WTC11 (cell line): Measurements from ENCODE around the gene IGFBP7. TPM values are rescaled to one million over a fixed set of nuclear protein-coding genes. Genes with fewer than 3 reads are reported as not detected.

ENCODE experiments used
- ATAC-seq: fragments of 200-7000 bp; cut with Tn5 transposase; 2 replicates; pipeline ENCODE4 v1.10.0; 2021; ENCODE audit warnings: mild to moderate bottlenecking, moderate library complexity
- CTCF ChIA-PET: fragments of 300-600 bp; sonication (Branson Sonifier 250); formaldehyde crosslinking; loops from one replicate; lab custom pipeline; 2021; ENCODE audit warnings: antibody characterized with exemption; lab: Charles Lee
- POLR2A ChIA-PET: fragments of 350-600 bp; sonication (Branson Sonifier 250); formaldehyde crosslinking; loops from one replicate; lab custom pipeline; 2021; ENCODE audit warnings: antibody characterized with exemption; lab: Charles Lee
- DNase-seq: peaks from one replicate; pipeline ENCODE4 v3.0.0; 2021; ENCODE audit warnings: low spot score
- H3K27ac Mint-ChIP-seq: 2 replicates; pipeline ENCODE4 v1.8.0; 2021; ENCODE audit warnings: mixed read lengths
- H3K27me3 Mint-ChIP-seq: 2 replicates; pipeline ENCODE4 v1.8.0; 2021; ENCODE audit warnings: low read depth, mild to moderate bottlenecking, moderate library complexity, mixed read lengths
- H3K36me3 Mint-ChIP-seq: 2 replicates; pipeline ENCODE4 v1.8.0; 2021; ENCODE audit warnings: mixed read lengths
- H3K4me1 Mint-ChIP-seq: 2 replicates; pipeline ENCODE4 v1.8.0; 2022; ENCODE audit warnings: mixed read lengths
- H3K4me3 Mint-ChIP-seq: 2 replicates; pipeline ENCODE4 v1.8.0; 2021; ENCODE audit warnings: mild to moderate bottlenecking, moderate library complexity, mixed read lengths
- H3K9me3 Mint-ChIP-seq: 2 replicates; pipeline ENCODE4 v1.8.0; 2021; ENCODE audit warnings: mixed read lengths
- CREB1 ChIP-seq: sonication (generic); formaldehyde crosslinking; IDR thresholded peaks from 2 replicates; pipeline ENCODE4 v1.8.0; 2023; ENCODE audit warnings: mild to moderate bottlenecking, missing genetic modification reagents
- CREM ChIP-seq: sonication (generic); formaldehyde crosslinking; IDR thresholded peaks from 2 replicates; pipeline ENCODE4 v1.8.1; 2022; ENCODE audit warnings: mild to moderate bottlenecking, missing genetic modification reagents, moderate library complexity
- FOXJ3 ChIP-seq: sonication (generic); formaldehyde crosslinking; IDR thresholded peaks from 2 replicates; pipeline ENCODE4 v1.9.0; 2021; ENCODE audit warnings: missing genetic modification reagents, mild to moderate bottlenecking, borderline replicate concordance
- FOXP1 ChIP-seq: sonication (generic); formaldehyde crosslinking; IDR thresholded peaks from 2 replicates; pipeline ENCODE4 v1.8.0; 2022; ENCODE audit warnings: missing genetic modification reagents, mild to moderate bottlenecking, moderate library complexity, borderline replicate concordance
- GABPB1 ChIP-seq: sonication (generic); formaldehyde crosslinking; IDR thresholded peaks from 2 replicates; pipeline ENCODE4 v1.8.1; 2023; ENCODE audit warnings: mild to moderate bottlenecking, missing genetic modification reagents
- GTF2I ChIP-seq: fragments of 250-450 bp; sonication (Bioruptor Pico); conservative IDR thresholded peaks from 2 replicates; pipeline ENCODE4 v1.4.0; 2021; ENCODE audit warnings: mild to moderate bottlenecking
- HMGA2 ChIP-seq: fragments of 250-450 bp; sonication (Bioruptor Pico); IDR thresholded peaks from 2 replicates; pipeline ENCODE4 v1.4.0; 2021; ENCODE audit warnings: mild to moderate bottlenecking, moderate library complexity
- MYBL2 ChIP-seq: sonication (generic); formaldehyde crosslinking; IDR thresholded peaks from 2 replicates; pipeline ENCODE4 v1.8.1; 2023; ENCODE audit warnings: mild to moderate bottlenecking, moderate library complexity, missing genetic modification reagents
- NFE2L1 ChIP-seq: sonication (generic); formaldehyde crosslinking; IDR thresholded peaks from 2 replicates; pipeline ENCODE4 v1.8.1; 2023; ENCODE audit warnings: missing genetic modification reagents
- NFYB ChIP-seq: sonication (generic); formaldehyde crosslinking; conservative IDR thresholded peaks from 2 replicates; pipeline ENCODE4 v1.8.0; 2022; ENCODE audit warnings: low read depth, missing genetic modification reagents
- NR2C2 ChIP-seq: sonication (generic); formaldehyde crosslinking; IDR thresholded peaks from 2 replicates; pipeline ENCODE4 v1.8.0; 2022; ENCODE audit warnings: mild to moderate bottlenecking, missing genetic modification reagents
- OVOL2 ChIP-seq: fragments of 250-450 bp; sonication (Bioruptor Pico); IDR thresholded peaks from 2 replicates; pipeline ENCODE4 v1.9.0; 2021; ENCODE audit warnings: mild to moderate bottlenecking, borderline replicate concordance
- PRRX2 ChIP-seq: fragments of 250-450 bp; sonication (Bioruptor Pico); IDR thresholded peaks from 2 replicates; pipeline ENCODE4 v1.8.0; 2021; ENCODE audit warnings: mild to moderate bottlenecking
- RELA ChIP-seq: sonication (generic); formaldehyde crosslinking; IDR thresholded peaks from 2 replicates; pipeline ENCODE4 v1.8.1; 2022; ENCODE audit warnings: missing genetic modification reagents, mild to moderate bottlenecking, borderline replicate concordance
- SOX15 ChIP-seq: fragments of 250-450 bp; sonication (Bioruptor Pico); IDR thresholded peaks from 2 replicates; pipeline ENCODE4 v1.9.0; 2021; ENCODE audit warnings: mild to moderate bottlenecking
- SP1 ChIP-seq: sonication (generic); formaldehyde crosslinking; conservative IDR thresholded peaks from 2 replicates; pipeline ENCODE4 v1.8.1; 2022; ENCODE audit warnings: missing genetic modification reagents
- TEAD4 ChIP-seq: sonication (generic); formaldehyde crosslinking; IDR thresholded peaks from 2 replicates; pipeline ENCODE4 v1.8.0; 2022; ENCODE audit warnings: mild to moderate bottlenecking, missing genetic modification reagents
- ZNF138 ChIP-seq: sonication (generic); formaldehyde crosslinking; conservative IDR thresholded peaks from 2 replicates; pipeline ENCODE4 v1.8.1; 2022; ENCODE audit warnings: mild to moderate bottlenecking, moderate library complexity, missing genetic modification reagents
- ZNF232 ChIP-seq: sonication (generic); formaldehyde crosslinking; IDR thresholded peaks from 2 replicates; pipeline ENCODE4 v1.8.0; 2022; ENCODE audit warnings: mild to moderate bottlenecking, missing genetic modification reagents
- ZNF317 ChIP-seq: sonication (generic); formaldehyde crosslinking; IDR thresholded peaks from 2 replicates; pipeline ENCODE4 v1.8.1; 2023; ENCODE audit warnings: low read depth, mild to moderate bottlenecking, moderate library complexity, missing genetic modification reagents, borderline replicate concordance
- ZNF396 ChIP-seq: fragments of 250-450 bp; sonication (Bioruptor Pico); IDR thresholded peaks from 2 replicates; pipeline ENCODE4 v1.8.0; 2021; ENCODE audit warnings: mild to moderate bottlenecking, moderate library complexity, borderline replicate concordance
- ZNF416 ChIP-seq: fragments of 250-450 bp; sonication (Bioruptor Pico); IDR thresholded peaks from 2 replicates; pipeline ENCODE4 v1.9.0; 2021; ENCODE audit warnings: mild to moderate bottlenecking, inconsistent platforms
- ZNF671 ChIP-seq: fragments of 250-450 bp; sonication (Bioruptor Pico); IDR thresholded peaks from 2 replicates; pipeline ENCODE4 v1.8.0; 2021; ENCODE audit warnings: mild to moderate bottlenecking
- total RNA-seq: library from RNA; stranded (reverse); gene quantifications from 3 replicates; pipeline ENCODE4 v1.2.3, GENCODE V29; 2021
- TF ChIP-seq, protein P1 (sequence below): sonication (generic); formaldehyde crosslinking; IDR thresholded peaks from 2 replicates; pipeline ENCODE4 v1.8.0; 2022; ENCODE audit warnings: mild to moderate bottlenecking, missing genetic modification reagents
- TF ChIP-seq, protein P2 (sequence below): sonication (generic); formaldehyde crosslinking; IDR thresholded peaks from 2 replicates; pipeline ENCODE4 v1.8.0; 2022; ENCODE audit warnings: mild to moderate bottlenecking, missing genetic modification reagents
- TF ChIP-seq, protein P3 (sequence below): fragments of 250-450 bp; sonication (Bioruptor Pico); IDR thresholded peaks from 2 replicates; pipeline ENCODE4 v1.9.0; 2021; ENCODE audit warnings: moderate library complexity, mild to moderate bottlenecking, inconsistent platforms, borderline replicate concordance
- TF ChIP-seq, protein P4 (sequence below): sonication (generic); formaldehyde crosslinking; IDR thresholded peaks from 2 replicates; pipeline ENCODE4 v1.8.0; 2022; ENCODE audit warnings: missing genetic modification reagents
- TF ChIP-seq, protein P5 (sequence below): sonication (generic); formaldehyde crosslinking; IDR thresholded peaks from 2 replicates; pipeline ENCODE4 v1.8.0; 2023; ENCODE audit warnings: missing genetic modification reagents
- TF ChIP-seq, protein P6 (sequence below): fragments of 250-450 bp; sonication (Bioruptor Pico); conservative IDR thresholded peaks from 2 replicates; pipeline ENCODE4 v1.9.0; 2021; ENCODE audit warnings: mild to moderate bottlenecking

Gene IGFBP7
- total RNA-seq, 1 experiment from 2014 or later = 1.4 TPM

DNA sequence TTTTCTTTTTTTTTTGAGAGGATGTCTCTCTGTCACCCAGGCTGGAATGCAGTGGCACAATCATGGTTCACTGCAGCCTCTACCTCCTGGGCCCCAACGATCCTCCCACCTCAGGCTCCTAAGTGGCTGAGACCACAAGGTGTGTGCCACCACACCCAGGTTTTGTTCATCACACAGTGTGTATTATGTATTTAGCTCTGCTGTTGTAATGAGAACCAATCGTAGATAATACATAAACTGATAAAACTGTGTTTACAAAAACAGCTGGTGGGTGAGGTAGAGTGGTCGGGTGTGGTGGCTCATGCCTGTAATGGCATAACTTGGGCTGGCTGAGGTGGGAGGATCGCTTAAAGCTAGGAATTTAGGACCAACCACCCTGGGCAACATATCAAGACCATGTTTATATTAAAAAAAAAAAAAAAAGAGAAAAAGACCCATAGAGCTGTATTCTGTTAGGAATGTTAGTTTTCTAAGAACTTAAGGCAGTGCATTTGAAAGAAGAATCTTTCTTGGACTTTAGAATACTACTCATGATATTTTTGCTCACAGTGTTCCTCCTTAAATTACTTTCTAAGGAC lies 96.6 kb downstream of the IGFBP7 start (continued):
- TF ChIP-seq PRRX2 (CRISPR knock-in tag) (no peak), NFYB (CRISPR knock-in tag) (no peak), SOX15 (CRISPR knock-in tag) (no peak), ZNF416 (no peak), OVOL2 (CRISPR knock-in tag) (no peak), NFE2L1 (no peak), GABPB1 (CRISPR knock-in tag) (no peak), CREB1 (CRISPR knock-in tag) (no peak)
- TF ChIP-seq, protein P1, sequence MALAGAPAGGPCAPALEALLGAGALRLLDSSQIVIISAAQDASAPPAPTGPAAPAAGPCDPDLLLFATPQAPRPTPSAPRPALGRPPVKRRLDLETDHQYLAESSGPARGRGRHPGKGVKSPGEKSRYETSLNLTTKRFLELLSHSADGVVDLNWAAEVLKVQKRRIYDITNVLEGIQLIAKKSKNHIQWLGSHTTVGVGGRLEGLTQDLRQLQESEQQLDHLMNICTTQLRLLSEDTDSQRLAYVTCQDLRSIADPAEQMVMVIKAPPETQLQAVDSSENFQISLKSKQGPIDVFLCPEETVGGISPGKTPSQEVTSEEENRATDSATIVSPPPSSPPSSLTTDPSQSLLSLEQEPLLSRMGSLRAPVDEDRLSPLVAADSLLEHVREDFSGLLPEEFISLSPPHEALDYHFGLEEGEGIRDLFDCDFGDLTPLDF (CRISPR knock-in tag) = no peak

DNA sequence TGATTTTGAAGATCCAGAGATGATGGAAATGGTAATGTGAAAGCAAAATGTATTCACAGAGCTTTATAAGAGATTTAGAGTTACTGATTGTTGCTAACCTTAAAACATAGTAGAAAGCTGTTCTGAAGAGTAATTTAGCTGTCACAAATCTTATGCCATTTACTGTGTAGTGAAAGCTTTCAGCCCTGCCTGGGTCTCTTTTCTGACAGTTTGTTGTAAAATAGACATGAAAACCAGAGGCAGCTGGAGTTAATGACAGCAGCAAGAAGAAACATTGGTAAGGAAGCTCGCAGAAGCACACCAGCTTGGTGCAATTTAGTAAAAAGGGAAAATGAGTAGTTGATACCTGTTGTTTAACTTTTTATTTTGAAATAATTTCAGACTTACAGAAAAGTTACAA lies 110.4 kb downstream of the IGFBP7 start:
- Mint-ChIP-seq H3K36me3 (peaks cover 59% of the 10 kb centered on the region), H3K4me1 (no peaks in the 10 kb centered on the region), H3K27me3 (no peaks in the 10 kb centered on the region), H3K4me3 (no peak overlapping the region), H3K27ac (no peak overlapping the region), H3K9me3 (no peaks in the 10 kb centered on the region)
- ATAC-seq = no peak
- CTCF ChIA-PET = no interaction called here
- TF ChIP-seq, protein P2, sequence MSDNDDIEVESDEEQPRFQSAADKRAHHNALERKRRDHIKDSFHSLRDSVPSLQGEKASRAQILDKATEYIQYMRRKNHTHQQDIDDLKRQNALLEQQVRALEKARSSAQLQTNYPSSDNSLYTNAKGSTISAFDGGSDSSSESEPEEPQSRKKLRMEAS = no peak
- TF ChIP-seq HMGA2 (CRISPR knock-in tag) = no peak
- TF ChIP-seq ZNF317 (CRISPR knock-in tag) = no peak
- TF ChIP-seq, protein P3, sequence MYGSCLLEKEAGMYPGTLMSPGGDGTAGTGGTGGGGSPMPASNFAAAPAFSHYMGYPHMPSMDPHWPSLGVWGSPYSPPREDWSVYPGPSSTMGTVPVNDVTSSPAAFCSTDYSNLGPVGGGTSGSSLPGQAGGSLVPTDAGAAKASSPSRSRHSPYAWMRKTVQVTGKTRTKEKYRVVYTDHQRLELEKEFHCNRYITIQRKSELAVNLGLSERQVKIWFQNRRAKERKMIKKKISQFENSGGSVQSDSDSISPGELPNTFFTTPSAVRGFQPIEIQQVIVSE (CRISPR knock-in tag) = no peak
- TF ChIP-seq MYBL2 (CRISPR knock-in tag) = no peak
- TF ChIP-seq CREM (CRISPR knock-in tag) = no peak
- TF ChIP-seq, protein P4, sequence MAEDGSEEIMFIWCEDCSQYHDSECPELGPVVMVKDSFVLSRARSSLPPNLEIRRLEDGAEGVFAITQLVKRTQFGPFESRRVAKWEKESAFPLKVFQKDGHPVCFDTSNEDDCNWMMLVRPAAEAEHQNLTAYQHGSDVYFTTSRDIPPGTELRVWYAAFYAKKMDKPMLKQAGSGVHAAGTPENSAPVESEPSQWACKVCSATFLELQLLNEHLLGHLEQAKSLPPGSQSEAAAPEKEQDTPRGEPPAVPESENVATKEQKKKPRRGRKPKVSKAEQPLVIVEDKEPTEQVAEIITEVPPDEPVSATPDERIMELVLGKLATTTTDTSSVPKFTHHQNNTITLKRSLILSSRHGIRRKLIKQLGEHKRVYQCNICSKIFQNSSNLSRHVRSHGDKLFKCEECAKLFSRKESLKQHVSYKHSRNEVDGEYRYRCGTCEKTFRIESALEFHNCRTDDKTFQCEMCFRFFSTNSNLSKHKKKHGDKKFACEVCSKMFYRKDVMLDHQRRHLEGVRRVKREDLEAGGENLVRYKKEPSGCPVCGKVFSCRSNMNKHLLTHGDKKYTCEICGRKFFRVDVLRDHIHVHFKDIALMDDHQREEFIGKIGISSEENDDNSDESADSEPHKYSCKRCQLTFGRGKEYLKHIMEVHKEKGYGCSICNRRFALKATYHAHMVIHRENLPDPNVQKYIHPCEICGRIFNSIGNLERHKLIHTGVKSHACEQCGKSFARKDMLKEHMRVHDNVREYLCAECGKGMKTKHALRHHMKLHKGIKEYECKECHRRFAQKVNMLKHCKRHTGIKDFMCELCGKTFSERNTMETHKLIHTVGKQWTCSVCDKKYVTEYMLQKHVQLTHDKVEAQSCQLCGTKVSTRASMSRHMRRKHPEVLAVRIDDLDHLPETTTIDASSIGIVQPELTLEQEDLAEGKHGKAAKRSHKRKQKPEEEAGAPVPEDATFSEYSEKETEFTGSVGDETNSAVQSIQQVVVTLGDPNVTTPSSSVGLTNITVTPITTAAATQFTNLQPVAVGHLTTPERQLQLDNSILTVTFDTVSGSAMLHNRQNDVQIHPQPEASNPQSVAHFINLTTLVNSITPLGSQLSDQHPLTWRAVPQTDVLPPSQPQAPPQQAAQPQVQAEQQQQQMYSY (CRISPR knock-in tag) = no peak
- TF ChIP-seq NR2C2 = no peak
- TF ChIP-seq ZNF416 = no peak
- no peak for TF ChIP-seq SP1 (CRISPR knock-in tag)
- DNase-seq = no peak
- POLR2A ChIA-PET = no interaction called here

DNA sequence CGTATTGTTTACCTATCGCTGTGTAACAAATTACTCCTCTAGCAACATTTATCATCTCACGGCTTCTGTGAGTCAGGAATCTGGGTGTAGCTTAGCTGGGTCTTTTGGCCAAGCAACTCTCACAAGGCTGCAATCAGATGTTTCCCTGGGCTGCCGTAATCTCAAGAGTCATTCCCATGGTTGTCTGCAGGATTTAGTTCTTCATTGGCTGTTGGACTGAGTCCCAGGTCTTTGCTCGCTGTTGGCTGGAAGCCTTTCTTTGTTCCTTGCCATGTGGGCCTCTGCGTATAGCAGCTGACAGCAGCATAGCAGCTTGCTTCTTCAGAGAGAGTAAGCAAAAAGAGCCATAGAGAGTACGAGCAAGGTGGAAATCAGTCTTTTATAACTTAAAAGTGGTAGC lies 114.7 kb downstream of the IGFBP7 start:
- ChIA-PET POLR2A (no interaction called here), CTCF (no interaction called here)
- Mint-ChIP-seq H3K4me1 (no peaks in the 10 kb centered on the region), H3K4me3 (no peak overlapping the region), H3K27me3 (no peaks in the 10 kb centered on the region), H3K36me3 (peaks cover 69% of the 10 kb centered on the region), H3K27ac (no peak overlapping the region), H3K9me3 (no peaks in the 10 kb centered on the region)
- ATAC-seq = no peak
- no peak for DNase-seq
- TF ChIP-seq ZNF396 = no peak
- TF ChIP-seq GTF2I (CRISPR knock-in tag) = no peak
- TF ChIP-seq, protein P5, sequence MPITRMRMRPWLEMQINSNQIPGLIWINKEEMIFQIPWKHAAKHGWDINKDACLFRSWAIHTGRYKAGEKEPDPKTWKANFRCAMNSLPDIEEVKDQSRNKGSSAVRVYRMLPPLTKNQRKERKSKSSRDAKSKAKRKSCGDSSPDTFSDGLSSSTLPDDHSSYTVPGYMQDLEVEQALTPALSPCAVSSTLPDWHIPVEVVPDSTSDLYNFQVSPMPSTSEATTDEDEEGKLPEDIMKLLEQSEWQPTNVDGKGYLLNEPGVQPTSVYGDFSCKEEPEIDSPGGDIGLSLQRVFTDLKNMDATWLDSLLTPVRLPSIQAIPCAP (CRISPR knock-in tag) = no peak
- no peak for TF ChIP-seq TEAD4 (CRISPR knock-in tag)
- no peak for TF ChIP-seq ZNF671 (CRISPR knock-in tag)
- no peak for TF ChIP-seq OVOL2 (CRISPR knock-in tag)
- TF ChIP-seq ZNF232 (CRISPR knock-in tag) = no peak
- TF ChIP-seq, protein P6, sequence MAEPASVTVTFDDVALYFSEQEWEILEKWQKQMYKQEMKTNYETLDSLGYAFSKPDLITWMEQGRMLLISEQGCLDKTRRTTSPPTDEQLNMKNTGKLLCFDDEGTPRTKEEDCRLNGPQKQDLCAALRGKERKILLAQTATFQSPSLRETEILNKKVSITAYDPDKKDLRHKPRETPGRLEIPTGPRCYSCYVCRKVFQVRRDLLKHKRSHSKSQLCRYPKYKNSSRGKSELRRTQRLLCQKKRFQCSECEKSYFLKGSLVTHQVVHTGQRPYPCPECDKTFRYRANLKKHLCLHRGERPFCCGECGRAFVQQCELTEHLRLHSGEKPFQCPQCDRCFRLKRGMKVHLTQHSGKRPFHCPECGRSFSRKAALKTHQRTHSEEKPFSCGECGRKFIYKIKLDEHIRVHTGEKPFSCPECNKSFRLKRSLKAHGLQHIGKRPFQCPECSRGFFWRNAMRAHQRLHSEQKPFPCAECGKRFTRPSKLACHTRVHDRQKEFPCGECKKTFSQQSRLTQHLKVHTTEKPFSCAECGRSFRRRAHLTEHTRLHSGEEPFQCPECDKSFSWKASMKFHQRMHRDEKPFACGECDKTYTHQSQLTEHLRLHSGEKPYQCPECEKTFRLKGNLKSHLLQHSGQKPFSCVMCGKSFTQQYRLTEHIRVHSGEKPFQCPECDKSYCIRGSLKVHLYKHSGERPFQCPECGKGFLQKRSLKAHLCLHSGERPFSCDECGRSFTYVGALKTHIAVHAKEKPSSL (CRISPR knock-in tag) = no peak
- TF ChIP-seq ZNF138 = no peak
- TF ChIP-seq RELA = no peak
- no peak for TF ChIP-seq FOXP1 (CRISPR knock-in tag)
- no peak for TF ChIP-seq FOXJ3 (CRISPR knock-in tag)
